OCI-LY7 (cell line): ENCODE measurements around the gene WASF2. TPM values are rescaled to one million over a fixed set of nuclear protein-coding genes. Genes with fewer than 3 reads are reported as not detected.

ENCODE experiments used
- BruUV-seq: library from RNA; stranded (reverse); fragments of 400-500 nt; replicated peaks from 2 replicates; lab custom pipeline; 2021; lab: Mats Ljungman, UMichigan
- CTCF ChIA-PET: fragments of 300-600 bp; sonication (Branson Sonifier 250); formaldehyde crosslinking; loops from one replicate; lab custom pipeline; 2022; ENCODE audit warnings: antibody characterized with exemption; ENCODE audit not compliant: unreplicated experiment; lab: Charles Lee
- POLR2A ChIA-PET: fragments of 300-600 bp; sonication (Branson Sonifier 250); formaldehyde crosslinking; loops from one replicate; lab custom pipeline; 2022; ENCODE audit warnings: antibody characterized with exemption; lab: Charles Lee
- DNase-seq: peaks from one replicate; pipeline ENCODE4 v3.0.0-alpha.2; 2015; ENCODE audit warnings: low spot score
- H2AFZ ChIP-seq: fragments of 200-600 bp; sonication (generic), shearing (Covaris generic); 2 replicates; pipeline ENCODE4 v1.6.1; 2014; ENCODE audit warnings: mild to moderate bottlenecking, antibody characterized with exemption, low read length, moderate library complexity
- H3K27ac ChIP-seq: fragments of 200-600 bp; sonication (generic); 2 replicates; pipeline ENCODE4 v1.5.1; 2014; ENCODE audit warnings: mixed run types, low read depth, mild to moderate bottlenecking, moderate library complexity, low read length, inconsistent platforms; ENCODE audit not compliant: poor library complexity, severe bottlenecking
- H3K36me3 ChIP-seq: fragments of 200-600 bp; sonication (generic); 2 replicates; pipeline ENCODE4 v1.6.1; 2014; ENCODE audit warnings: mild to moderate bottlenecking, antibody characterized with exemption, low read length, moderate library complexity, mixed read lengths; ENCODE audit not compliant: insufficient read depth
- H3K4me1 ChIP-seq: fragments of 200-600 bp; sonication (generic); 2 replicates; pipeline ENCODE4 v1.5.1; 2014; ENCODE audit warnings: mild to moderate bottlenecking, low read length; ENCODE audit not compliant: insufficient read depth, poor library complexity, severe bottlenecking
- H3K4me2 ChIP-seq: fragments of 200-600 bp; sonication (generic); 2 replicates; pipeline ENCODE4 v1.6.1; 2014; ENCODE audit warnings: mild to moderate bottlenecking, low read length
- H3K4me3 ChIP-seq: fragments of 200-600 bp; sonication (generic); 2 replicates; pipeline ENCODE4 v1.5.1; 2014; ENCODE audit warnings: mild to moderate bottlenecking, low read depth, low read length; ENCODE audit not compliant: poor library complexity, severe bottlenecking
- H3K79me2 ChIP-seq: fragments of 200-600 bp; sonication (generic); 2 replicates; pipeline ENCODE4 v1.6.1; 2016; ENCODE audit warnings: low read depth, mild to moderate bottlenecking, low read length, moderate library complexity, mixed read lengths; ENCODE audit not compliant: insufficient read depth
- H3K9me2 ChIP-seq: fragments of 200-600 bp; sonication (generic); 2 replicates; pipeline ENCODE4 v1.6.1; 2016; ENCODE audit warnings: mild to moderate bottlenecking, low read length, mixed read lengths; ENCODE audit not compliant: insufficient read depth
- H3K9me3 ChIP-seq: fragments of 200-600 bp; sonication (generic); 2 replicates; pipeline ENCODE4 v1.6.1; 2014; ENCODE audit warnings: mild to moderate bottlenecking, mixed run types, low read length, mixed read lengths
- H4K20me1 ChIP-seq: fragments of 200-600 bp; sonication (generic); 2 replicates; pipeline ENCODE4 v1.6.1; 2014; ENCODE audit warnings: mild to moderate bottlenecking, antibody characterized with exemption, low read length, moderate library complexity, mixed read lengths; ENCODE audit not compliant: insufficient read depth
- EZH2phosphoT487 ChIP-seq: fragments of 200-600 bp; sonication (generic); IDR thresholded peaks from 2 replicates; pipeline ENCODE4 v1.6.1; 2018; ENCODE audit warnings: low read depth, borderline replicate concordance, mild to moderate bottlenecking, mixed run types, antibody characterized with exemption, low read length, moderate library complexity, mixed read lengths
- intact Hi-C: fragments of 100-400 bp; cut with micrococcal nuclease; formaldehyde crosslinking; loops from one replicate; pipeline ENCODE4 v1.10.0; 2022; ENCODE audit not compliant: unreplicated experiment
- total RNA-seq, 2 experiments: library from RNA; depleted of rRNA in 1 of 2; stranded (reverse); fragments of >200 nt in 1 of 2; shearing (Covaris generic) in 1 of 2; gene quantifications; 2 replicates each; pipeline ENCODE4 v1.2.3, GENCODE V29; 2014 to 2022
- TF ChIP-seq, protein P1 (sequence below): fragments of 200-600 bp; sonication (generic); conservative IDR thresholded peaks from 2 replicates; pipeline ENCODE4 v1.5.1; 2014; ENCODE audit warnings: mild to moderate bottlenecking, antibody characterized with exemption, low read length, moderate library complexity, mixed read lengths

Gene WASF2
- total RNA-seq, 2 experiments from 2014 or later, result 26.9 to 106 TPM

GRCh38 chr1:27418326-27419185 lies 71.4 kb downstream of the WASF2 start:
- no peak for TF ChIP-seq EZH2phosphoT487
- TF ChIP-seq, protein P1, sequence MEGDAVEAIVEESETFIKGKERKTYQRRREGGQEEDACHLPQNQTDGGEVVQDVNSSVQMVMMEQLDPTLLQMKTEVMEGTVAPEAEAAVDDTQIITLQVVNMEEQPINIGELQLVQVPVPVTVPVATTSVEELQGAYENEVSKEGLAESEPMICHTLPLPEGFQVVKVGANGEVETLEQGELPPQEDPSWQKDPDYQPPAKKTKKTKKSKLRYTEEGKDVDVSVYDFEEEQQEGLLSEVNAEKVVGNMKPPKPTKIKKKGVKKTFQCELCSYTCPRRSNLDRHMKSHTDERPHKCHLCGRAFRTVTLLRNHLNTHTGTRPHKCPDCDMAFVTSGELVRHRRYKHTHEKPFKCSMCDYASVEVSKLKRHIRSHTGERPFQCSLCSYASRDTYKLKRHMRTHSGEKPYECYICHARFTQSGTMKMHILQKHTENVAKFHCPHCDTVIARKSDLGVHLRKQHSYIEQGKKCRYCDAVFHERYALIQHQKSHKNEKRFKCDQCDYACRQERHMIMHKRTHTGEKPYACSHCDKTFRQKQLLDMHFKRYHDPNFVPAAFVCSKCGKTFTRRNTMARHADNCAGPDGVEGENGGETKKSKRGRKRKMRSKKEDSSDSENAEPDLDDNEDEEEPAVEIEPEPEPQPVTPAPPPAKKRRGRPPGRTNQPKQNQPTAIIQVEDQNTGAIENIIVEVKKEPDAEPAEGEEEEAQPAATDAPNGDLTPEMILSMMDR, result no peak
- no peak overlapping the region for H2AFZ ChIP-seq
- no peaks in the 10 kb centered on the region for H3K9me2 ChIP-seq
- H3K4me2 ChIP-seq, result no peak overlapping the region; the same call in 1 of the 2 replicates
- H3K4me1 ChIP-seq, result peaks cover 34% of the 10 kb centered on the region
- no peak overlapping the region for H3K4me3 ChIP-seq
- intact Hi-C loops, result loop anchor here (5.0 kb wide), 2 partner anchors 109 to 184 kb away; partner anchors contain the start of gene AHDC1
- ChIA-PET CTCF (no interaction called here), POLR2A (interaction anchor here (0.6 to 1.2 kb wide), 5 partner anchors 17 to 423 kb away, joined by 3 to 5 read pairs (median 3); no protein-coding TSS in a partner anchor)
- H3K9me3 ChIP-seq, result no peaks in the 10 kb centered on the region
- peaks cover 69% of the 10 kb centered on the region for H3K36me3 ChIP-seq
- BruUV-seq, result no TSS peak
- no peak overlapping the region for H3K27ac ChIP-seq
- H4K20me1 ChIP-seq, result no peaks in the 10 kb centered on the region
- DNase-seq, result no peak
- peaks cover 8% of the 10 kb centered on the region; the same call in 1 of the 2 replicates for H3K79me2 ChIP-seq

- Histone ChIP-seq H3K4me2 (no peak overlapping the region), H3K4me1 (peaks cover 34% of the 10 kb centered on the region), H2AFZ (no peak overlapping the region), H3K79me2 (peaks cover 6% of the 10 kb centered on the region; the same call in 1 of the 2 replicates), H3K9me2 (no peaks in the 10 kb centered on the region), H3K27ac (no peak overlapping the region), H3K4me3 (no peak overlapping the region), H3K36me3 (peaks cover 76% of the 10 kb centered on the region), H3K9me3 (no peaks in the 10 kb centered on the region), H4K20me1 (no peaks in the 10 kb centered on the region)
- TF ChIP-seq, protein P1, result no peak
- TF ChIP-seq EZH2phosphoT487, result no peak
- POLR2A ChIA-PET, result interaction anchor here (1.2 kb wide), 1 partner anchor 20 kb away, joined by 3 read pairs; no protein-coding TSS in a partner anchor
- BruUV-seq, result no TSS peak
- no peak for DNase-seq
- CTCF ChIA-PET, result no interaction called here
- intact Hi-C loops, result loop anchor here (2.0 to 5.0 kb wide), 3 partner anchors 71 to 185 kb away; partner anchors contain the start of gene AHDC1
Measured at GRCh38 chr1:27417713-27418112, 72.3 kb downstream of the WASF2 start.
